ENCODE data around the gene ADAMTSL1.

Gene ADAMTSL1

DNA sequence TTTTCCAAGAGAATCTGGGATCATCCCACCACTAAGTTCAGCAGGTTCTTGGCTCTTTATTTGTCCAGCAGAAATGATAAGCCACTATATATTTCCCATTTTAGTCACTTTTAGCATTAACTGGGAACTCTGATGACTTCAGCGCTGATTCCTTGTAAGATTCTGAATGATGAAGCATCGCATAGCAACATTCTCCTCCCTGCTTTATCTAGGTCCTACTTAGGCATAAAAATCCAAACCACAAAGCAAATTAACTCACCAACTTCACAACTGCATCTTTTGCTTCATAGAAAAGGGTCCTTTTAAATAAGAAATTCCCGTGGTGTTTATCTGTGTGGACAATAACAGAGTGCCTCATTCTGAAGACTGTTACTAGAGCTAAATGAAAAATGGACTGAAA lies 355.1 kb downstream of the ADAMTSL1 start:
- DNase-seq (ENCODE audit: low read depth, low spot score), result no peak
- no peak overlapping the region for H3K27ac ChIP-seq

GRCh38 chr9:18829873-18830272 lies 355.9 kb downstream of the ADAMTSL1 start:
- no peak for DNase-seq (ENCODE audit: low read depth, low spot score)
- H3K27ac ChIP-seq, result no peak overlapping the region

- no peak for DNase-seq (ENCODE audit: low read depth, low spot score)
- H3K27ac ChIP-seq, result no peak overlapping the region
Observed at GRCh38 chr9:18834740-18835361, 360.9 kb downstream of the ADAMTSL1 start.

DNA sequence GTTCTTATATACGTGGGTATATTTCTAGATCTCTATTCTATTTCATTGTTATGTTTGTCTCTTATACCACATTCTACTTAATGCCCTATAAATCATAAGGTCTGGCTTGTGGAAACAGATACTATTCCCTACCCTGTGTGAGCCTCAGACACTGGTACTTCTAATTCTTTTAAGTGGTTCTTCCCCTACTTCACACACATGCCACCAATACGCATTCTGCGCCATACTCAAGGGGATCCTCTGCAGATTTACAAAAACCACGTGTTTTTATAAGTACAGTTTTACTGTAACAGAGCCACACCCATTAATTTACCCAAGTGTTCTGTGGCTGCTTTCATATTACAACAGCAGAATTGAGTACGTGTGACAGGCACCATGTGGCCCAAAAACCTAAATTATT lies 363.4 kb downstream of the ADAMTSL1 start:
- H3K27ac ChIP-seq, result no peak overlapping the region
- no peak for DNase-seq (ENCODE audit: low read depth, low spot score)

DNA sequence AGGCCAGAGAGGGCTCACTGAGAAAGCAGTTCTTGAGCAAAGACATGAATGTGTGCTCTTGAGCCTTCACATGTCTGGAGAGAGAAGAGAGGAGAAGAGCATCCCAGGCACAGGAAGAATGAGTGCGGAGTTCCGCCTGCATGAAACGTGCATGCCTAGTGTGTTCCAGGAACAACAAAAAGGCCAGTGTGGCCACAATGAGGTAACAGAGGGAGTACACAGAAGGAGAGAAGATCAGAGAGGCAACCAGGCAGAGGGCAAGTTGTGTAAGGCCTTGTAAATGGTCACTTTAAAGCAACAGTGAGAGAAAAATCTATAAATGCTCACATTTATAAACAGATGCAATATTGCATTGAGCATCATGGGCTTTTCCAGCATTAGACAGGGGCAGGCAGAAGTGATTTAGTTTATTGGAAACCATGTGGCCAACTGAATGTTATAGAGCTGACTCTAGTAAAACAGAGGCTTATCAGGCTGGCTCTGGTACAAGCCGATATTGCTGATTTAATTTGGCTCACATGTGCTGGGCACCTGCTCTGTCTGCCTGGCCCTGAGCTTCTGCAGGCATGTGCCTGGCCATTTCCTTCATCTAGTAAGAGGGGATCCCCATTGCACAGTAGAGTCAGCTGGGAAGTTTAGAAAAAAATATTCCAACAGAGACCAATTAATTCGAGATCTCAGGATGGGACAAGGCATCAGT lies 373.8 kb downstream of the ADAMTSL1 start:
- H3K27ac ChIP-seq, result no peak overlapping the region
- DNase-seq (ENCODE audit: low read depth, low spot score), result no peak

DNA sequence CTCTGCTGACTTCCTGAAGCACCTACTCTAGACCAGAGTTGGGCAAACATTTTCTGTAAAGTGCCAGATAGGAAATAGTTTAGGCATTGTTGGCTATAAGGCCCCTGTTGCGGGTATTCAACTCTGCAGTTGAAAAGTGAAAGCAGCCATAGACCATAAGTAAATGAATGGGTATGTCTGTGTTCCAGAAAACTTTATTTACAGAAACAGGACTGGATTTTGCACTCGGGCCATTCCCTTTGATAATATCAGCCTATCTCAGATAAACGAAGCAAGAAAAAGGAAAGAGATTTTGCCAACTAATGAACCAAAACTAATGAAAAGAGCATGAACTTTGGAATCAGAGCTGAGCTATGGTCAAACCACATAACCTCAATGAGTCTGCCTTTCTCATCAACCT lies 374.7 kb downstream of the ADAMTSL1 start:
- no peak for DNase-seq (ENCODE audit: low read depth, low spot score)
- H3K27ac ChIP-seq, result no peak overlapping the region

- no peak overlapping the region for H3K27ac ChIP-seq
- DNase-seq (ENCODE audit: low read depth, low spot score), result no peak
Observed at GRCh38 chr9:18849270-18849669, 375.3 kb downstream of the ADAMTSL1 start.

DNA sequence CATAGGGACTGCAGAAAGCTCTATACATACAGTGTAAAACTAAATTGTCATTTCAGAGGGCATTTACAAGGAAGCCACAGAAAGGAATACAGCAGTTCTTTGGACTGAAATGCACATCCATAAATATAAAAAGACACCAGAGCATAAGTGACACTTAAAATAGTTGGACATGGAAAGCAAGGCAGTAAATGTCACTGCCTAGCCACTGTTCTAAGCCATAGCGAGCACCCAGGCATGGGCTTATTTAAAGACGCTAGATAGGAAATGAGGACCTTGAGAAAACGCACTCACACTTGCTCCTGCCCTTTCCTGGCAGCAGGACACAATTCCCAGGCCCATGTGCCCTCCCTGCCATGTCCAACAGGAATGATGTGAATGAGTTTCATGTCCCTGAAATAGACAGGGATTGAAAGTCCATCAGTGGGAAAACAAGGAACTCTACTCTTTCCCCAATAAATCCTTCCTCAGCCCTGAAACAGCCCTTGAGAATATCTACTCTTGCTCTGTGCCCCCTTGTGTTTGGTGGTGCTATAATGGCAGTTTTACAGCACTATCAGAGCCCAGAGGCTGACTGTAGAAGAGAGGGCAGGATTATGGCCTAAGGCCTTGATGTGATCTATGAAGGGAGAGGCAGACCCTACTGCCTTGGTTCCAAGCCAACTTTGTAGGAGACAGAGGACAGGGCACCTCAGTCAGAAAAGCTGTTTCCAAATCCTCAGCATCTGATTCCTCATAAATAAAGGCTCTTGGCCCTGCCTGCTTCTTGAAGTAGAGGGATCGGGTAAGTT lies 376.1 kb downstream of the ADAMTSL1 start:
- H3K27ac ChIP-seq, result no peak overlapping the region

DNA sequence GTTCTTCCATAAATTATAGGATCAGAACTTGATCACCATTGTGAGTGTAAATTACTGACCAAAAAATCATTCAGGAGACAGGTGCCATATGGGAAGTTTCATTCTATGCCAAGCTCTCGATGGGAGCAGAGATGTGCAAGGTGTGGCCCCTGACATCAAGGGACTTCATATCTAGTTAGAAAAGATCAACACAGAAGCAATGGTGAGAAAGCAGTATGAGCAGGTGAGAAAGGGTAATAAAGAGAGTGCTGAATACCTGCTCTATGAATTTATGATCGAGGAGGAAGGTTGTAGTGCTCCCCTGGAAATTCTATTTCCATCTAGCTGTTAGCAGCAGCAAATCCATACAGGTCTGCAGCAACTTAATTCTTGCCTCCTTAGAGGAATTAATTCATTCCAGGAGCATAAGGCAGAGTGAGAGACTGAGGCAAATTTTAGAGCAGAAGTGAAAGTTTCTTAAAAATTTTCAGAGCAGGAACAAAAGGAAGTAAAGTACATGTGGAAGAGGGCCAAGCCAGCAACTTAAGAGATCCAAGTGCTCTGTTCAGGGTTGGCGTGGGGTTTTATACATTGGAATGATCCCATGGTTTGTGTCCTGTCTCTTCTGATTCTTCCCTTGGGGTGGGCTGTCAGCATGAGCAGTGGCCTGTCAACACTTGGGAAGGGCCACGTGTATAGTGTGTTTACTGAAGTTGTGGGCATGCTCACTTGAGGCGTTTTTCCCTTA lies 377.3 kb downstream of the ADAMTSL1 start:
- H3K27ac ChIP-seq, result no peak overlapping the region
- DNase-seq (ENCODE audit: low read depth, low spot score), result no peak

More for the DNA sequence above, 376.1 kb downstream of the ADAMTSL1 start:
- no peak for DNase-seq (ENCODE audit: low read depth, low spot score)

DNA sequence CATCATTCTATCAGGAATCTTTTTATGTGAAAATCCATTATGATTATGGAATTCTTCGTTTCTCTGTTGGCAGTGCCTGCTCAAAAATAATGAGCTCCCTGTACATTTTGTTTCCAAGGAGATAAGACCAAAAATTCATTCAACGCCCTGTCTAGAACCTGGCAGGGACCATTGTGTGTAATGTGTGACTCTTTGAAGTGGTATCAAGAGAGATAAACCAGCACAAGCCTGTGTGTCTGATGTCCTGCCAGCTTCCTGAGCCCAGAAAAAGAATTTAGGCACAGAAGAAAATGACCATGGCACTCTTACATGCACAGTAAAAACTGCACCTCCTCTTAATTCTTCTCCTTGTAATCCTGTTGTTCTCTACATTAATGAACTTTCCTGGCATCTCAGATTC lies 381.7 kb downstream of the ADAMTSL1 start:
- no peak for DNase-seq (ENCODE audit: low read depth, low spot score)

GRCh38 chr9:18857334-18857733 lies 383.4 kb downstream of the ADAMTSL1 start:
- H3K27ac ChIP-seq, result no peak overlapping the region
- DNase-seq (ENCODE audit: low read depth, low spot score), result no peak

More for the DNA sequence above, 381.7 kb downstream of the ADAMTSL1 start:
- H3K27ac ChIP-seq, result no peak overlapping the region

DNA sequence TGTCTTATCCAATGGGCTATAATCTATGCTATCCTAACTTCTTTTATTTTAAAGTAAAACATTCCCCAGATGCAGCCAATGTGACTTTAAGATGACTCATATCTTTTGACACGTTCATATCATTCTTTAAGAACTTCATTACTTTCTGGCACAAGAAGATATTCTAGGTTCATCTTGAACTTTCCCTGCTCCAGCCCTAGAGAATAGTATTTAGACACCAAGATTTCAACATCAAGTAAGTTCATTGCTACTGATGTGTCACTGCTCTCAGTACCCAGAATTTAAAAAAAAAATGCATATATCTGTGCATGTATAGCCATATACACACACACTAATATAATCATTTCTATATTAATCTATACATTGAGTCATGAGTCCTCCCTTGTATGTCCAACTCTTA lies 383.8 kb downstream of the ADAMTSL1 start:
- DNase-seq (ENCODE audit: low read depth, low spot score), result no peak
- H3K27ac ChIP-seq, result no peak overlapping the region

DNA sequence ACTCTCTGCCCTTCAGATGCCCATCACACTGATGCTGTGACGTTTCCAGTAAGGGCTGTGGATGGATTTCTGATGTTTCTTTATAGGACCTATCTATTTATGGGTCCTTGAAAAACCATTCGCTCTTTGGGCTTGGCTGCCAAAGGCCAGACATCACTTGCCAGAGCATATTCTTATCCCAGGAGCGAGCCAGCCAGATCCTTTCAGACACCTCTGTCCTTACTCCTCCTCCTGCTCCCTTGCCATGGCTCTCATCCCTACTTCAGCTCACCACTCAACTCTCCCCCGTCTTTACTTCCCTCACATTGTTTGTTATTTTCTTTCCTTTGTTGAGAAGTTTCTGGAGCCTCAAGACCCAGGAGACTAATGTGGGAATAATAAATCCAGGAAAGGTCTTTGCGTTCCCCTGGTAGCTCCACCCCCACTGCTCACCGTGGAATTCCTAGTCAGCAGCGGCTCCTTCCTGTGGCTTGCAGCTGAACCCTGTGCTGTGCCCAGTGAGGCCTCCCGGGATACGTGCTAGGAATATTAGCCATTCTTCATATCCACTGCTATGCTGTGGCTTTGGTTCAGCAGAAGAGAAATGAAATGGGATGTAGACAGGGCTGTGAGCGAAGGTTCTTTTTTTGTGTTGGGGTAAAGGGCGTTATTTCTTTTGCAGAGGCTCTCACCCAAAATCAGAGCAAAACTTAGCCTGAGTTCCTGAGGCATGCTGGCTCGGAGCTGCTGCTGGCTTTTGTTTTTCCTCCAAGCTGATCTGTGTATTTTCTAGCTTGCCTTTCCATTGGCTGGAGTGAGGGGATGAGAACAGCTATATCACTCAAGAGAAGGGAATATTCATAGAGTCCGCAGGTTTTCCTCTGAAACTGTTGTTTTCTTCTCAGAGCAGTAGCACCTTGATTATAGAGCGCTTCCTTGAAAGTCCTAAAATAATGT lies 387.9 kb downstream of the ADAMTSL1 start:
- no peak overlapping the region for H3K27ac ChIP-seq
- no peak for DNase-seq (ENCODE audit: low read depth, low spot score)

- no peak for DNase-seq (ENCODE audit: low read depth, low spot score)
- no peak overlapping the region for H3K27ac ChIP-seq
Observed at GRCh38 chr9:18863791-18864190, 389.8 kb downstream of the ADAMTSL1 start.

DNA sequence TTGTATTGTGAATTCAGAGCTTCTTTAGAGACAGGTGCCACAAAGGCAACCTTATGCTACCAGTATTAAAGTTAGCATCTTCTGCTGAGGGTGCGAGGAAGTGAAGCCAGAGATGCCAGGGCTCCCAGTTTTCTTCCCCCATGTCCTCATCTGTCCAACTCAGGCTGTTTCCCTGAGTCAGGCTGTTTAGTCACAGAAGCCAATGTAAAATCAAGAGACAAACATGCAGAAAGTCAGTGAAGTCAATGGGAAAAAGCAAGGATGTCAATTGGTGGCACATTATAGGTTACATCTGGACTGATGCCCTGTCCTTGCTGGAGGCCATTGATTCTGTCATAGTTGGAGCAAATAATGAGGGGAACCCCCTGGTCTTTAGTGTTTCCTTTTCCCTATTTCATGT lies 390.6 kb downstream of the ADAMTSL1 start:
- H3K27ac ChIP-seq, result no peak overlapping the region
- DNase-seq (ENCODE audit: low read depth, low spot score), result no peak

DNA sequence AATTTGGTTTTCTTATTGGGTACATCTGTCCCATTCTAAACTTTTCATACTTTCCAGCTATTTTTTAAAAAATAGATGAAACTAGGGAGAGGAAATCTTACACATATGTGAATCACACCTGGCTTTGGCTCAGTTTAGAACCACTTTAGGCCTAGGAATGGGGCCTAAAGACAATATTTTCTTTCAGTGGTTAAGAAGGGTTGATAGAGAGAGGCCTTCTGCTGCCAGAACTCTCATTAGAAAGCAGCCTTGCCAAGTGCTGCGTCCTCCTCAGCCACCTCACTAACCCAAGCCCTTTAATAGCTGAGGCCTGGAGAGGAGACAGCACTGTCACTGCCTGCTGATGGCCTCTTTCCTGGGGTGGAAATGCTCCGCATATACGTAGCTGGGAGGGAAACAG lies 391.6 kb downstream of the ADAMTSL1 start:
- no peak overlapping the region for H3K27ac ChIP-seq
- no peak for DNase-seq (ENCODE audit: low read depth, low spot score)

DNA sequence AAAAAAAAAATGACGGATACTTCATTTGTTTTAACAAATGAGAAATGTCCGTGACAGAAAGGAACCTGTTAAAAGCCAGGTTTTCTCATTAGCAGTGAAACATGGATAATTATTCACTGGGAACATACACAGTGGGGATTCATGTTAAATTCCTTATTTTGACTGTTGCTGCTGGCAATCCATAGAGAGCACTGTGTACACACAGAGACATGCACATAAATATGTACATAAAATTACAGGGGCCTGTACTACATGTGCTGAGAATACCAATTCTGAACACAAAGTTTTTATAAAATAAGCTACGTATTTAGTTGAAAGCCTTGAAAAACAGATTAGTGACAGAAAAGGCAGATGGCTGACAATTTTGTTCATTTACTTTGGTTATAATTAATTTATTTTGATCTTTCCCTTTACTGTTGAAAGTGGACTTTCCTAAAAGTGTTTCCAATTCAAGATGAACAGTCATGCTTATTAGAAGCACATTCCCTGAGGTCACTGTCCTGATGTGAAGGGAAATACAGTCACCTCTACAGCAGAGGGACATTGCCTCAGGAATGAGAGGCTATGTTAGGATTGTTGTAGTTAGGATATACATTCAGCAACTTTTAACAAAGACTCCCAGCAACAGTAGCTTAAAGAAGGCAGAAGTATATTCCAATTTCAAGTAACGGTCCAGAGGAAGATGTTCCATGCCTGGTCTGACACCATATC lies 392.3 kb downstream of the ADAMTSL1 start:
- DNase-seq (ENCODE audit: low read depth, low spot score), result no peak
- H3K27ac ChIP-seq, result no peak overlapping the region

GRCh38 chr9:18869725-18870124 lies 395.8 kb downstream of the ADAMTSL1 start:
- H3K27ac ChIP-seq, result no peak overlapping the region
- no peak for DNase-seq (ENCODE audit: low read depth, low spot score)

DNA sequence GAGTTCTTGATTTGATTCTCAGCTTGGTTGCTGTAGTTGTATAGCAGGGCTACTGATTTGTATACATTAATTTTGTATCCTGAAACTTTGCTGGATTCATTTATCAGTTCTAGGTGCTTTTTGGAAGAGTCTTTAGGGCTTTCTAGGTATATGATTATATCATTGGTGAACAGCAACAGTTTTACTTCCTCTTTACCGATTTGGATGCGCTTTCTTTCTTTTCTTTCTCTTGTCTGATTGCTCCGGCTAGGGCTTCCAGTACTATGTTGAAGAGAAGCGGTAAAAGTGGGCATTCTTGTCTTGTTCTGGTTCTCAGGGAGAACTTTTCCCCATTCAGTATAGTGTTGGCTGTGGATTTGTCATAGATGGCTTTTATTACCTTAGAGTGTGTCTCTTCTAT lies 400.1 kb downstream of the ADAMTSL1 start:
- no peak for DNase-seq (ENCODE audit: low read depth, low spot score)

More for the DNA sequence above, 400.1 kb downstream of the ADAMTSL1 start:
- H3K27ac ChIP-seq, result no peak overlapping the region

Measured in epithelial cell of prostate (primary cell).